Stomach (tissue), 9 donors: ENCODE measurements around the gene LY6G6C. TPM values are rescaled to one million over a fixed set of nuclear protein-coding genes. Genes with fewer than 3 reads are reported as not detected.

Experiments used
- DNase-seq, 2 donors: peaks; one replicate each; pipeline versions ENCODE4 v3.0.0 to v3.0.0-alpha.2; 2013 to 2019
- H3K27ac ChIP-seq, 5 donors: fragments of 200-600 bp in 4 of 5; sonication (generic) in 4 of 5; one replicate each; pipeline ENCODE4 v1.5.1; 2013 to 2019; ENCODE audit warnings: mild to moderate bottlenecking in 1 of 5, moderate library complexity in 1 of 5
- H3K27me3 ChIP-seq, 3 donors: fragments of 200-600 bp; sonication (generic); one replicate each; pipeline ENCODE4 v1.5.1; 2017 to 2019; ENCODE audit warnings: mixed run types in 1 of 3
- H3K36me3 ChIP-seq, 4 donors: fragments of 200-600 bp; sonication (generic); 1 replicate in 3 of 4; 2 replicates in 1 of 4; pipeline ENCODE4 v1.5.1; 2016 to 2019
- H3K4me1 ChIP-seq, 4 donors: fragments of 200-600 bp; sonication (generic); one replicate each; pipeline ENCODE4 v1.5.1; 2016 to 2019
- H3K4me3 ChIP-seq, 4 donors: fragments of 200-600 bp; sonication (generic) in 3 of 4; one replicate each; pipeline ENCODE4 v1.5.1; 2016 to 2019; ENCODE audit warnings: mild to moderate bottlenecking in 1 of 4
- H3K9me3 ChIP-seq, 4 donors: fragments of 200-600 bp; sonication (generic); one replicate each; pipeline ENCODE4 v1.5.1; 2016 to 2019
- EP300 ChIP-seq: sonication (generic); formaldehyde crosslinking; IDR thresholded peaks from one replicate; pipeline ENCODE4 v1.6.1; 2017; ENCODE audit warnings: antibody characterized with exemption
- POLR2A ChIP-seq, 4 donors: fragments of 450-650 bp; IDR thresholded peaks; one replicate each; pipeline ENCODE4 v1.6.1; 2016; ENCODE audit warnings: antibody characterized with exemption in 4 of 4, control low read depth in 2 of 4, mild to moderate bottlenecking in 1 of 4, moderate library complexity in 1 of 4
- POLR2AphosphoS5 ChIP-seq, 3 donors: sonication (generic); formaldehyde crosslinking; IDR thresholded peaks; one replicate each; pipeline ENCODE4 v1.6.1; 2016; ENCODE audit warnings: antibody characterized with exemption in 3 of 3
- WGBS, 5 donors: extraction: QIAGEN DNeasy Blood & Tissue Kit in 3 of 5; methylation state at CpG; one replicate each; pipeline versions ENCODE4 v1.1.5 to v1.1.7; 2013 to 2018; 5-methylcytosine and 5-hydroxymethylcytosine counted together
- intact Hi-C: fragments of 100-400 bp; cut with DNase I; formaldehyde crosslinking; loops from one replicate; pipeline ENCODE4 v1.15.1; 2023; ENCODE audit warnings: low total_unique reads
- polyA plus RNA-seq, 3 donors: library from polyadenylated mRNA; stranded (reverse); fragments of 200-250 nt; gene quantifications; one replicate each; pipeline ENCODE4 v1.2.3, GENCODE V29; 2013
- total RNA-seq, 5 donors: library from RNA; depleted of rRNA; stranded (reverse); fragments of >200 nt; gene quantifications; one replicate each; pipeline versions ENCODE4 v1.1.0 to v1.2.3, GENCODE V29; 2014 to 2016
- TF ChIP-seq, protein P1 (sequence below), 7 experiments: fragments of 450-650 bp in 4 of 7; fragments of 200-600 bp in 3 of 7; sonication (generic) in 3 of 7; IDR thresholded peaks; one replicate each; pipeline ENCODE4 v1.5.1; 2016 to 2019; ENCODE audit warnings: antibody characterized with exemption in 7 of 7, control low read depth in 2 of 7, mild to moderate bottlenecking in 1 of 7
- donor health status: healthy with polysubstance abuse.
- donor health status: Bipolar disorder and iron deficiency.
- donor health status: healthy.

Gene LY6G6C
- total and polyA plus RNA-seq, 8 donors: 0.90 TPM; not detected in 7

DNA sequence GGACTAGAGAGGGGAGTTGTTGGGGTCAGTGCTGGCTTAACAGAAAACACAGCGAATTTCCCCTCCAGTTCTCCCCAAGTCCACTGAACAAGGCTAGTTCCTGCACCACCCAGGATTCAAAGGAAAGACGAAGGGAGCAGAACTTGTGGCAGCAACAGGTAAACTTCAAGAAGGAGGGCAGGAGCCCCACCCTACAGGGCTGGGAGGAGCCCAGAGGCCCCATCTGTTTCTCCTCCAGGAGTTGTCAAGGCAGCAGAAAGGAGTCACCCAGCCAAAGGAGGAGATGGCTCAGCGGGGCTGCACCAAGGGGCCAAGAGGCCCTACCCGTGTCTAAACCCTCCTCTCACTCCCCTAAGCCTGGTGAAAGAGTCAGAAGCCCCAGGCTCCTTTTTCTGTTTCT is 42.7 kb upstream of the LY6G6C start:
- Histone ChIP-seq H3K36me3 (peaks cover 0 to 25% (median 6%) of the 10 kb centered on the region in 4 donors), H3K9me3 (no peaks in the 10 kb centered on the region), H3K4me1 (peaks cover 0 to 10% (median 3%) of the 10 kb centered on the region in 4 donors), H3K4me3 (no peak overlapping the region), H3K27ac (no peak overlapping the region), H3K27me3 (peaks cover 0 to 7% (median 0%) of the 10 kb centered on the region in 3 donors)
- peak in 1 of 2 donors; percentile 54 for DNase-seq
- TF ChIP-seq, protein P1, sequence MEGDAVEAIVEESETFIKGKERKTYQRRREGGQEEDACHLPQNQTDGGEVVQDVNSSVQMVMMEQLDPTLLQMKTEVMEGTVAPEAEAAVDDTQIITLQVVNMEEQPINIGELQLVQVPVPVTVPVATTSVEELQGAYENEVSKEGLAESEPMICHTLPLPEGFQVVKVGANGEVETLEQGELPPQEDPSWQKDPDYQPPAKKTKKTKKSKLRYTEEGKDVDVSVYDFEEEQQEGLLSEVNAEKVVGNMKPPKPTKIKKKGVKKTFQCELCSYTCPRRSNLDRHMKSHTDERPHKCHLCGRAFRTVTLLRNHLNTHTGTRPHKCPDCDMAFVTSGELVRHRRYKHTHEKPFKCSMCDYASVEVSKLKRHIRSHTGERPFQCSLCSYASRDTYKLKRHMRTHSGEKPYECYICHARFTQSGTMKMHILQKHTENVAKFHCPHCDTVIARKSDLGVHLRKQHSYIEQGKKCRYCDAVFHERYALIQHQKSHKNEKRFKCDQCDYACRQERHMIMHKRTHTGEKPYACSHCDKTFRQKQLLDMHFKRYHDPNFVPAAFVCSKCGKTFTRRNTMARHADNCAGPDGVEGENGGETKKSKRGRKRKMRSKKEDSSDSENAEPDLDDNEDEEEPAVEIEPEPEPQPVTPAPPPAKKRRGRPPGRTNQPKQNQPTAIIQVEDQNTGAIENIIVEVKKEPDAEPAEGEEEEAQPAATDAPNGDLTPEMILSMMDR (IDR thresholded peaks at IDR 0.05): no peak
- WGBS, 5 donors: 53 to 78% (median 71%) methylated on average over 4 of the region's 4 CpGs
- intact Hi-C loops: loop anchor here (10.0 kb wide), 1 partner anchor 79 kb away; the partner anchor contains the start of gene LY6G5C

DNA sequence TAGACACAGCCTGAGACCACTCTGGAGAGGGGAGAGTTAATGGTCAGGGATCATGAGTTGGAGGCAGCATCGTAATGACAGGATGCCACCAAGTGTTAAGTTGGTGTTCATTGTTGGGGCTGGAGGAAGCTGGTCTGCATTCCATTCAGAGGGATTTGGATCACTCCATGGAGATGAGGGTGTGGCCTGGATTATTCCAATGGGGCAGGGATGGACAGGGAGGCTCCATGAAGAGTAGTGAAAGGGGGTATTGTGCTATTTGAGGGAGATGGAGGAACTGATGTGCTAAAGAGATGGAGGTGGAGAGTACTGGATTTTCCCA is 42.0 kb upstream of the LY6G6C start:
- DNase-seq: peak in 1 of 2 donors; percentile 77
- peaks cover 0 to 10% (median 3%) of the 10 kb centered on the region in 4 donors for H3K4me1 ChIP-seq
- H3K4me3 ChIP-seq: no peak overlapping the region
- peaks cover 0 to 7% (median 0%) of the 10 kb centered on the region in 3 donors for H3K27me3 ChIP-seq
- 5 to 33% (median 27%) methylated on average over 1 of the region's 1 CpG for WGBS, 5 donors
- intact Hi-C loops: loop anchor here (10.0 kb wide), 1 partner anchor 79 kb away; the partner anchor contains the start of gene LY6G5C
- no peak overlapping the region for H3K27ac ChIP-seq
- no peaks in the 10 kb centered on the region for H3K9me3 ChIP-seq
- peaks cover 0 to 25% (median 7%) of the 10 kb centered on the region in 4 donors for H3K36me3 ChIP-seq
- TF ChIP-seq, protein P1 (IDR thresholded peaks at IDR 0.05): no peak
- no peak for TF ChIP-seq POLR2A (IDR thresholded peaks at IDR 0.05)
- TF ChIP-seq EP300: no peak
- TF ChIP-seq POLR2AphosphoS5 (IDR thresholded peaks at IDR 0.05): no peak

DNA sequence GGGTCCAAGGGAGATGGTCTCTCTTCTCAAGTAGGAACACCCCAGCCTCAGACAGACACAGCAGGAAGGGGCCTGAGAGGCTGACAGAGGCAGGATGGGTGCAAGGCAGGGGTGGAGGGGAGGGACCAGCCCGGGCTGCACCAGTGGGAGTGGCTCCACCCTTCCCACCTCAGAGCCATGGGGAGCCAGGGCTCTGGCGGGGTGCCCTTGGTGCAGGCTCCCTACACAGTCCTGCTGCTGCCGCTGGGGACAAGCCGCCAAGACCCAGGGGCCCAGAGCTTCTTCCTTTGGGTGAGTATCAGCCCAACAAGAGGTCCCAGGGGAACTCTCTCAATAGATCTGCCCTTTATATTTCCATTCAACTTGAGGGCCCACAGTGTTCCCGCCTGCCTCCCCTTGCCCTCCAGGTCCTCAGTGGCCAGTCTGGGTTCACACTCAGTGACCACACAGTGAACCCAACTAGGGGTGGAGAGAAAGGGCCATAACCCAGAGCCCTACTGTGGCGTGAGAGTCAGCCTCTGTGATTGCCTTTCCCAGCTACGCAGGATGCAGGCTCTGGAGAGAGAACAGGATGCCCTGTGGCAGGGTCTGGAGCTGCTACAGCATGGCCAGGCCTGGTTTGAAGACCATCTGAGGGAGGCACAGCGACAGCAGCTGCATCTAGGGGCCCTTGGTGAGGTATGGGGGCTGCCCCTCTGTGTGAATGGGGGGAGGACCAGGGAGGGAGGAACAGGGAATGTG is 41.5 kb upstream of the LY6G6C start:
- Histone ChIP-seq H3K4me1 (peaks cover 0 to 10% (median 3%) of the 10 kb centered on the region in 4 donors), H3K9me3 (no peaks in the 10 kb centered on the region), H3K27me3 (peaks cover 0 to 7% (median 0%) of the 10 kb centered on the region in 3 donors), H3K4me3 (no peak overlapping the region), H3K36me3 (peaks cover 0 to 25% (median 7%) of the 10 kb centered on the region in 4 donors), H3K27ac (no peak overlapping the region)
- intact Hi-C loops: loop anchor here (10.0 kb wide), 1 partner anchor 78 kb away; the partner anchor contains the start of gene LY6G5C
- no peak for DNase-seq
- 68 to 78% (median 72%) methylated on average over 5 to 8 of the region's 8 CpGs for WGBS, 5 donors
- TF ChIP-seq POLR2AphosphoS5 (IDR thresholded peaks at IDR 0.05): no peak
- TF ChIP-seq, protein P1 (IDR thresholded peaks at IDR 0.05): no peak

DNA sequence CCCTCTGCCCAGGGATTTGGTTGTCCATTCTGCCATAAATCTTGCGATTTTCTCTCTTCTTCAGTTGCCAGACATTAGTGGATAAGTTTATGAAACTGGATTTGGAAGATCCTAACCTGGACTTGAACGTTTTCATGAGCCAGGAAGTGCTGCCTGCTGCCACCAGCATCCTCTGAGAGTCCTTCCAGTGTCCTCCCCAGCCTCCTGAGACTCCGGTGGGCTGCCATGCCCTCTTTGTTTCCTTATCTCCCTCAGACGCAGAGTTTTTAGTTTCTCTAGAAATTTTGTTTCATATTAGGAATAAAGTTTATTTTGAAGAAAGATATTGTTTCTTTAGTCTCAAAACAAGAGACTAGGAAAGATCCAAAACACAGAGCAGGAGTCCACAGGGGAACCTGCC is 40.8 kb upstream of the LY6G6C start, which contains the start of gene SAPCD1:
TSS of gene SAPCD1 (plus strand) at position 301 of the 400 bp plus-strand sequence. CDS start 399 bp downstream, outside the sequence.
- WGBS, 5 donors: 74 to 80% (median 78%) methylated on average over 4 of the region's 4 CpGs
- intact Hi-C loops: loop anchor here (10.0 kb wide), 1 partner anchor 78 kb away; the partner anchor contains the start of gene LY6G5C
- DNase-seq: no peak
- Histone ChIP-seq H3K9me3 (no peaks in the 10 kb centered on the region), H3K4me3 (no peak within 1 kb of the TSS), H3K4me1 (peaks cover 0 to 10% (median 3%) of the 10 kb centered on the region in 4 donors), H3K36me3 (peaks cover 0 to 25% (median 7%) of the 10 kb centered on the region in 4 donors), H3K27ac (no peak within 1 kb of the TSS), H3K27me3 (peaks cover 0 to 7% (median 0%) of the 10 kb centered on the region in 3 donors)
- TF ChIP-seq, protein P1 (IDR thresholded peaks at IDR 0.05): no peak
- TF ChIP-seq POLR2A (IDR thresholded peaks at IDR 0.05) (no peak), EP300 (no peak), POLR2AphosphoS5 (IDR thresholded peaks at IDR 0.05) (no peak)
